OCI-LY7 (cell line): Measurements from ENCODE around the gene RNPC3. TPM values are rescaled to one million over a fixed set of nuclear protein-coding genes. Genes with fewer than 3 reads are reported as not detected.
"Not testable (repeated sequence)": the region's sequence is repeated elsewhere in the genome, so short reads cannot be mapped to it uniquely, and the experiment has no call there.

ENCODE experiments used
- BruUV-seq: library from RNA; stranded (reverse); fragments of 400-500 nt; replicated peaks from 2 replicates; lab custom pipeline; 2021; lab: Mats Ljungman, UMichigan
- CTCF ChIA-PET: fragments of 300-600 bp; sonication (Branson Sonifier 250); formaldehyde crosslinking; loops from one replicate; lab custom pipeline; 2022; ENCODE audit warnings: antibody characterized with exemption; ENCODE audit not compliant: unreplicated experiment; lab: Charles Lee
- POLR2A ChIA-PET: fragments of 300-600 bp; sonication (Branson Sonifier 250); formaldehyde crosslinking; loops from one replicate; lab custom pipeline; 2022; ENCODE audit warnings: antibody characterized with exemption; lab: Charles Lee
- DNase-seq: peaks from one replicate; pipeline ENCODE4 v3.0.0-alpha.2; 2015; ENCODE audit warnings: low spot score
- H2AFZ ChIP-seq: fragments of 200-600 bp; sonication (generic), shearing (Covaris generic); 2 replicates; pipeline ENCODE4 v1.6.1; 2014; ENCODE audit warnings: mild to moderate bottlenecking, antibody characterized with exemption, low read length, moderate library complexity
- H3K27ac ChIP-seq: fragments of 200-600 bp; sonication (generic); 2 replicates; pipeline ENCODE4 v1.5.1; 2014; ENCODE audit warnings: mixed run types, low read depth, mild to moderate bottlenecking, moderate library complexity, low read length, inconsistent platforms; ENCODE audit not compliant: poor library complexity, severe bottlenecking
- H3K36me3 ChIP-seq: fragments of 200-600 bp; sonication (generic); 2 replicates; pipeline ENCODE4 v1.6.1; 2014; ENCODE audit warnings: mild to moderate bottlenecking, antibody characterized with exemption, low read length, moderate library complexity, mixed read lengths; ENCODE audit not compliant: insufficient read depth
- H3K4me1 ChIP-seq: fragments of 200-600 bp; sonication (generic); 2 replicates; pipeline ENCODE4 v1.5.1; 2014; ENCODE audit warnings: mild to moderate bottlenecking, low read length; ENCODE audit not compliant: insufficient read depth, poor library complexity, severe bottlenecking
- H3K4me2 ChIP-seq: fragments of 200-600 bp; sonication (generic); 2 replicates; pipeline ENCODE4 v1.6.1; 2014; ENCODE audit warnings: mild to moderate bottlenecking, low read length
- H3K4me3 ChIP-seq: fragments of 200-600 bp; sonication (generic); 2 replicates; pipeline ENCODE4 v1.5.1; 2014; ENCODE audit warnings: mild to moderate bottlenecking, low read depth, low read length; ENCODE audit not compliant: poor library complexity, severe bottlenecking
- H3K79me2 ChIP-seq: fragments of 200-600 bp; sonication (generic); 2 replicates; pipeline ENCODE4 v1.6.1; 2016; ENCODE audit warnings: low read depth, mild to moderate bottlenecking, low read length, moderate library complexity, mixed read lengths; ENCODE audit not compliant: insufficient read depth
- H3K9me2 ChIP-seq: fragments of 200-600 bp; sonication (generic); 2 replicates; pipeline ENCODE4 v1.6.1; 2016; ENCODE audit warnings: mild to moderate bottlenecking, low read length, mixed read lengths; ENCODE audit not compliant: insufficient read depth
- H3K9me3 ChIP-seq: fragments of 200-600 bp; sonication (generic); 2 replicates; pipeline ENCODE4 v1.6.1; 2014; ENCODE audit warnings: mild to moderate bottlenecking, mixed run types, low read length, mixed read lengths
- H4K20me1 ChIP-seq: fragments of 200-600 bp; sonication (generic); 2 replicates; pipeline ENCODE4 v1.6.1; 2014; ENCODE audit warnings: mild to moderate bottlenecking, antibody characterized with exemption, low read length, moderate library complexity, mixed read lengths; ENCODE audit not compliant: insufficient read depth
- EZH2phosphoT487 ChIP-seq: fragments of 200-600 bp; sonication (generic); IDR thresholded peaks from 2 replicates; pipeline ENCODE4 v1.6.1; 2018; ENCODE audit warnings: low read depth, borderline replicate concordance, mild to moderate bottlenecking, mixed run types, antibody characterized with exemption, low read length, moderate library complexity, mixed read lengths
- intact Hi-C: fragments of 100-400 bp; cut with micrococcal nuclease; formaldehyde crosslinking; loops from one replicate; pipeline ENCODE4 v1.10.0; 2022; ENCODE audit not compliant: unreplicated experiment
- total RNA-seq, 2 experiments: library from RNA; depleted of rRNA in 1 of 2; stranded (reverse); fragments of >200 nt in 1 of 2; shearing (Covaris generic) in 1 of 2; gene quantifications; 2 replicates each; pipeline ENCODE4 v1.2.3, GENCODE V29; 2014 to 2022
- TF ChIP-seq, protein P1 (sequence below): fragments of 200-600 bp; sonication (generic); conservative IDR thresholded peaks from 2 replicates; pipeline ENCODE4 v1.5.1; 2014; ENCODE audit warnings: mild to moderate bottlenecking, antibody characterized with exemption, low read length, moderate library complexity, mixed read lengths

RNPC3 gene
- total RNA-seq, 2 experiments from 2014 or later = 20.1 to 33.6 TPM

DNA sequence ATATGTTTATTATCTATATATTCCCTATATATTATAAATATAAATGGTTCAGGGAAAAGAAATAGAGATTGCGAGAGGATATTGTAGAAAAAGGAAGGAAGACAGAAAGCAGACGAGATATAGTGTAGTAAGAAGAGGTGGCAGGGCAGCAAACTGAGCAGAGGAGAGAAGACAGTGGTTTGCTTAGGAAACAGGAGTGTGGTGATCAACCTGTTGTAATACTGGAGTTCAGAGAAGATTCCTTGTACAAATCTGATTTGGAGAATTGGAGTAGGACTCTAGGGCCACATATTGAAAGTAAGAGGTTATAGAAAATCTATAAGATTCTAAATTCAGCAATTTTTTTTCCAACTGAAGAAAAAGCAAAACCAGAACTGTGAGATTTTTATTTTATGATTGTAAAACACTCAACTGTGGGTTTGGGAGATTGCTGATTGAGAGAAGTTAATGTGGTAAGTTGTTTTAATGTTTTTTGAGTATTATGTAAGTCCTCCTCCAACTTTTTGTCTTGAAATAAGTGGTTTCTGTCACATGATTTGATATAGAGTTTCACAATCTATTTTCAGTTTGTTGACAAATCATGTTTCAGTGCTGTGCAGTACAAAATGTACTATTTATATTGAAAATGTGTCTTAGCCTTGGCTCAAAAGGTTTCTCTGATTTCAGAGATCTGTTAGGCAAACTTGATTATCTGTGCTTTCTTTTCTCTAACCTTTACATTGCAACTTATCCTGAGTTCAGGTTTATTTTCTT lies 36.3 kb downstream of the RNPC3 start:
- H3K79me2 ChIP-seq = no peaks in the 10 kb centered on the region
- H3K9me2 ChIP-seq = peaks cover 7% of the 10 kb centered on the region; the same call in 1 of the 2 replicates
- H3K9me3 ChIP-seq = no peaks in the 10 kb centered on the region
- H4K20me1 ChIP-seq = no peaks in the 10 kb centered on the region
- peak overlapping the region; percentile 39 for H3K4me2 ChIP-seq
- H3K4me3 ChIP-seq = no peak overlapping the region
- no peak for DNase-seq
- peaks cover 6% of the 10 kb centered on the region for H3K4me1 ChIP-seq
- no peak overlapping the region for H2AFZ ChIP-seq
- POLR2A ChIA-PET = interaction anchor here (1.2 kb wide), 1 partner anchor 11 kb away, joined by 11 read pairs; no protein-coding TSS in a partner anchor
- CTCF ChIA-PET = no interaction called here
- BruUV-seq = no TSS peak
- no peak overlapping the region for H3K27ac ChIP-seq
- intact Hi-C loops = no loop called here
- TF ChIP-seq EZH2phosphoT487 = no peak
- TF ChIP-seq, protein P1, sequence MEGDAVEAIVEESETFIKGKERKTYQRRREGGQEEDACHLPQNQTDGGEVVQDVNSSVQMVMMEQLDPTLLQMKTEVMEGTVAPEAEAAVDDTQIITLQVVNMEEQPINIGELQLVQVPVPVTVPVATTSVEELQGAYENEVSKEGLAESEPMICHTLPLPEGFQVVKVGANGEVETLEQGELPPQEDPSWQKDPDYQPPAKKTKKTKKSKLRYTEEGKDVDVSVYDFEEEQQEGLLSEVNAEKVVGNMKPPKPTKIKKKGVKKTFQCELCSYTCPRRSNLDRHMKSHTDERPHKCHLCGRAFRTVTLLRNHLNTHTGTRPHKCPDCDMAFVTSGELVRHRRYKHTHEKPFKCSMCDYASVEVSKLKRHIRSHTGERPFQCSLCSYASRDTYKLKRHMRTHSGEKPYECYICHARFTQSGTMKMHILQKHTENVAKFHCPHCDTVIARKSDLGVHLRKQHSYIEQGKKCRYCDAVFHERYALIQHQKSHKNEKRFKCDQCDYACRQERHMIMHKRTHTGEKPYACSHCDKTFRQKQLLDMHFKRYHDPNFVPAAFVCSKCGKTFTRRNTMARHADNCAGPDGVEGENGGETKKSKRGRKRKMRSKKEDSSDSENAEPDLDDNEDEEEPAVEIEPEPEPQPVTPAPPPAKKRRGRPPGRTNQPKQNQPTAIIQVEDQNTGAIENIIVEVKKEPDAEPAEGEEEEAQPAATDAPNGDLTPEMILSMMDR = no peak
- H3K36me3 ChIP-seq = peaks cover 5% of the 10 kb centered on the region; the same call in 1 of the 2 replicates

DNA sequence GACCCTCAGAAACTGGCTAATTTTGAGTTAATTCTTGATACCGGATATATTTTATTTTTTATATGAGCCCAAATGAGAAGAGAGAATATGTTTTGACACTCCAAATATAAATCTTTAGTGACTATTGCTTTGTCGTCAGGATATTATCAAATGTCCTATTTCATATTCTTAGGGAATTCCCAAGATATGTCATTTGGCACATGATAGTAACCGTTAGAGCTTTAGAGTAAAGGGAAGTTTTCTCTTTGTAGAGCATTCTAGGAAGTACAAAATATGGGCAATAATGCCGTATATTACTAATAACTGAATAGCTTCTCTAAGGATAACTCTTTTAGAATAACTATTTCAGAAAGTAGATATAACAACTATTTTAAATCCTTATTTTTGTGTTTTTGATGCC lies 37.6 kb downstream of the RNPC3 start:
- intact Hi-C loops = no loop called here
- CTCF ChIA-PET = no interaction called here
- Histone ChIP-seq H4K20me1 (no peaks in the 10 kb centered on the region), H3K9me2 (peaks cover 7% of the 10 kb centered on the region; the same call in 1 of the 2 replicates), H3K36me3 (no peaks in the 10 kb centered on the region), H3K4me3 (no peak overlapping the region), H3K4me1 (peaks cover 6% of the 10 kb centered on the region), H3K79me2 (no peaks in the 10 kb centered on the region), H3K4me2 (no peak overlapping the region), H3K27ac (no peak overlapping the region), H3K9me3 (no peaks in the 10 kb centered on the region), H2AFZ (no peak overlapping the region)
- TF ChIP-seq, protein P1 = no peak
- TF ChIP-seq EZH2phosphoT487 = no peak
- DNase-seq = no peak
- POLR2A ChIA-PET = interaction anchor here (0.6 to 1.2 kb wide), 4 partner anchors 10 to 93 kb away, joined by 3 to 11 read pairs (median 6); no protein-coding TSS in a partner anchor
- no TSS peak for BruUV-seq

GRCh38 chr1:103569493-103569892 lies 44.0 kb downstream of the RNPC3 start:
- H4K20me1 ChIP-seq = no peaks in the 10 kb centered on the region
- H3K4me3 ChIP-seq = no peak overlapping the region
- H3K4me2 ChIP-seq = no peak overlapping the region
- CTCF ChIA-PET = no interaction called here
- no peaks in the 10 kb centered on the region for H3K9me3 ChIP-seq
- no peak for TF ChIP-seq EZH2phosphoT487
- TF ChIP-seq, protein P1 = no peak
- no peak for DNase-seq
- H2AFZ ChIP-seq = no peak overlapping the region
- H3K9me2 ChIP-seq = no peaks in the 10 kb centered on the region
- no peaks in the 10 kb centered on the region for H3K36me3 ChIP-seq
- POLR2A ChIA-PET = no interaction called here
- intact Hi-C loops = no loop called here
- BruUV-seq = no TSS peak
- no peak overlapping the region for H3K27ac ChIP-seq
- H3K79me2 ChIP-seq = no peaks in the 10 kb centered on the region
- no peaks in the 10 kb centered on the region for H3K4me1 ChIP-seq

- H3K4me1 ChIP-seq, H3K9me3 ChIP-seq, H3K4me2 ChIP-seq, intact Hi-C loops, H4K20me1 ChIP-seq, POLR2A ChIA-PET, BruUV-seq, H3K4me3 ChIP-seq, H3K79me2 ChIP-seq, H3K9me2 ChIP-seq, H3K36me3 ChIP-seq, H2AFZ ChIP-seq, DNase-seq, H3K27ac ChIP-seq, CTCF ChIA-PET: not testable (repeated sequence)
These were observed 45.8 kb downstream of the RNPC3 start, which contains the start of gene AMY2B for GRCh38 chr1:103571289-103571688. Gene AMY2B, plus strand, starts transcription at chr1:103571589. Its CDS starts 14 bp downstream, at chr1:103571603.
